GM18508 (cell line): ENCODE data around the gene LPAR1.
"Not testable (repeated sequence)": the region's sequence is repeated elsewhere in the genome, so short reads cannot be mapped to it uniquely, and the experiment has no call there.

Experiments used
- ATAC-seq: cut with Tn5 transposase; IDR thresholded peaks from one replicate; pipeline ENCODE4 v1.9.1; 2021; ENCODE audit warnings: moderate number of reproducible peaks; ENCODE audit not compliant: insufficient read depth, unreplicated experiment

Gene LPAR1

GRCh38 chr9:110892689-110893088 is 145.6 kb downstream of the LPAR1 start:
- no peak for ATAC-seq

GRCh38 chr9:110891760-110892159 is 146.5 kb downstream of the LPAR1 start:
- ATAC-seq, result no peak

GRCh38 chr9:110890416-110890815 is 147.9 kb downstream of the LPAR1 start:
- no peak for ATAC-seq

GRCh38 chr9:110887276-110887675 is 151.0 kb downstream of the LPAR1 start:
- ATAC-seq, result no peak

GRCh38 chr9:110886832-110887231 is 151.4 kb downstream of the LPAR1 start:
- no peak for ATAC-seq

GRCh38 chr9:110880189-110880588 is 158.1 kb downstream of the LPAR1 start:
- ATAC-seq, result no peak

GRCh38 chr9:110877374-110877773 is 160.9 kb downstream of the LPAR1 start:
- no peak for ATAC-seq

- no peak for ATAC-seq
These were observed 161.3 kb downstream of the LPAR1 start for GRCh38 chr9:110876929-110877328.

GRCh38 chr9:110874963-110875674 is 163.2 kb downstream of the LPAR1 start:
- peak; percentile 89 for ATAC-seq

GRCh38 chr9:110872920-110873319 is 165.3 kb downstream of the LPAR1 start:
- no peak for ATAC-seq

GRCh38 chr9:110871736-110872135 is 166.5 kb downstream of the LPAR1 start:
- no peak for ATAC-seq

- no peak for ATAC-seq
These were observed 168.3 kb downstream of the LPAR1 start for GRCh38 chr9:110869931-110870330.

- no peak for ATAC-seq
These were observed 174.3 kb downstream of the LPAR1 start for GRCh38 chr9:110864011-110864410.

GRCh38 chr9:110861370-110862110 is 176.7 kb downstream of the LPAR1 start:
- ATAC-seq, result not testable (repeated sequence)

GRCh38 chr9:110856772-110857171 is 181.5 kb downstream of the LPAR1 start:
- ATAC-seq, result no peak

GRCh38 chr9:110850401-110851135 is 187.7 kb downstream of the LPAR1 start:
- ATAC-seq, result no peak

GRCh38 chr9:110847671-110848070 is 190.6 kb downstream of the LPAR1 start:
- ATAC-seq, result no peak

GRCh38 chr9:110846215-110846614 is 192.1 kb downstream of the LPAR1 start:
- ATAC-seq, result no peak

- no peak for ATAC-seq
These were observed 194.1 kb downstream of the LPAR1 start for GRCh38 chr9:110844121-110844520.

- no peak for ATAC-seq
These were observed 195.3 kb downstream of the LPAR1 start for GRCh38 chr9:110842986-110843385.

GRCh38 chr9:110842169-110842568 is 196.1 kb downstream of the LPAR1 start:
- ATAC-seq, result no peak
